GM21526 (cell line): ENCODE data around the gene FRG2.
"Not testable (repeated sequence)": the region's sequence is repeated elsewhere in the genome, so short reads cannot be mapped to it uniquely, and the experiment has no call there.

Source experiments
- ATAC-seq: cut with Tn5 transposase; IDR thresholded peaks from one replicate; pipeline ENCODE4 v1.9.1; 2021; ENCODE audit warnings: moderate library complexity; ENCODE audit not compliant: unreplicated experiment, low FRiP score

The FRG2 gene

GRCh38 chr4:190016369-190017289 is 10.4 kb downstream of the FRG2 start:
- ATAC-seq, result no peak

GRCh38 chr4:190015538-190016368 is 11.3 kb downstream of the FRG2 start:
- ATAC-seq, result no peak

GRCh38 chr4:190014771-190015537 is 12.1 kb downstream of the FRG2 start:
- peak; percentile 78 for ATAC-seq

GRCh38 chr4:189989941-189990340 is 37.1 kb downstream of the FRG2 start:
- not testable (repeated sequence) for ATAC-seq

- no peak for ATAC-seq
These were observed 38.1 kb downstream of the FRG2 start for GRCh38 chr4:189988877-189989431.

- ATAC-seq, result not testable (repeated sequence)
These were observed 41.3 kb downstream of the FRG2 start for GRCh38 chr4:189985651-189986243.

- ATAC-seq, result not testable (repeated sequence)
These were observed 42.4 kb downstream of the FRG2 start for GRCh38 chr4:189984661-189985060.

GRCh38 chr4:189983916-189984526 is 43.0 kb downstream of the FRG2 start:
- not testable (repeated sequence) for ATAC-seq

GRCh38 chr4:189981970-189982369 is 45.1 kb downstream of the FRG2 start:
- ATAC-seq, result no peak

GRCh38 chr4:189980292-189980691 is 46.8 kb downstream of the FRG2 start:
- not testable (repeated sequence) for ATAC-seq

- ATAC-seq, result no peak
These were observed 47.6 kb downstream of the FRG2 start for GRCh38 chr4:189979196-189980047.
